ENCODE results near the gene NKAIN1. TPM values are rescaled to one million over a fixed set of nuclear protein-coding genes. Genes with fewer than 3 reads are reported as not detected.

Gene NKAIN1
- total RNA-seq, 1 experiment from 2014 or later: 1.1 TPM

- H2AFZ ChIP-seq (ENCODE audit: low read depth, low read length, poor library complexity, severe bottlenecking): no peak overlapping the region
- H3K36me3 ChIP-seq (ENCODE audit: control insufficient read depth in 1 of 2, insufficient read depth in 2 of 2, low read length in 2 of 2): peaks cover 47 to 50% of the 10 kb centered on the region in 2 experiments
- ChIA-PET CTCF (no interaction called here), RAD21 (ENCODE audit: low non-redundant PET in 1 of 2, low total read pairs in 2 of 2, uncharacterized antibody in 2 of 2, unreplicated experiment in 2 of 2) (no interaction called here), POLR2A (no interaction called here)
- no peak for DNase-seq (ENCODE audit: low read depth, low spot score)
- no peak overlapping the region for H3K4me2 ChIP-seq (ENCODE audit: low read length)
- no peak overlapping the region for H3K9ac ChIP-seq (ENCODE audit: low read length)
- H3K4me3 ChIP-seq (replicated peaks in 1 of 2; ENCODE audit: low read depth in 1 of 2, low read length in 2 of 2): no peak overlapping the region
- no peaks in the 10 kb centered on the region for H3K9me3 ChIP-seq (ENCODE audit: control insufficient read depth in 1 of 2, insufficient read depth in 1 of 2, low read depth in 1 of 2, low read length in 2 of 2)
- TF ChIP-seq RAD21 (IDR thresholded peaks at IDR 0.05; ENCODE audit: low read depth) (no peak), ZFX (IDR thresholded peaks at IDR 0.05) (no peak), CBX3 (IDR thresholded peaks at IDR 0.05; ENCODE audit: low read depth) (no peak)
- intact Hi-C loops (cut with micrococcal nuclease): no loop called here
- H3K27ac ChIP-seq (ENCODE audit: low read depth, low read length): no peak overlapping the region
- H3K27me3 ChIP-seq (ENCODE audit: insufficient read depth, low read length): no peaks in the 10 kb centered on the region
- ATAC-seq: no peak
- H3K79me2 ChIP-seq (ENCODE audit: insufficient read depth, low read length): peaks cover 13% of the 10 kb centered on the region; the same call in 1 of the 2 replicates
- no peaks in the 10 kb centered on the region for H4K20me1 ChIP-seq (ENCODE audit: insufficient read depth)
- no peaks in the 10 kb centered on the region for H3K4me1 ChIP-seq (ENCODE audit: control insufficient read depth in 1 of 2, insufficient read depth in 2 of 2, low read length in 2 of 2)
- no TSS peak for BruUV-seq (replicated peaks)
- H3K9me2 ChIP-seq (ENCODE audit: insufficient read depth): no peaks in the 10 kb centered on the region
Measured at GRCh38 chr1:31266547-31266946, 26.9 kb upstream of the NKAIN1 start.

- no peaks in the 10 kb centered on the region for H4K20me1 ChIP-seq (ENCODE audit: insufficient read depth)
- RAD21 ChIA-PET (ENCODE audit: low non-redundant PET in 1 of 2, low total read pairs in 2 of 2, uncharacterized antibody in 2 of 2, unreplicated experiment in 2 of 2): no interaction called here
- H3K9me2 ChIP-seq (ENCODE audit: insufficient read depth): no peaks in the 10 kb centered on the region
- no peaks in the 10 kb centered on the region for H3K9me3 ChIP-seq (ENCODE audit: control insufficient read depth in 1 of 2, insufficient read depth in 1 of 2, low read depth in 1 of 2, low read length in 2 of 2)
- CTCF ChIA-PET: interaction anchor here (0.9 to 1.4 kb wide), 2 partner anchors 84 to 284 kb away, joined by 3 to 4 read pairs; no protein-coding TSS in a partner anchor
- intact Hi-C loops (cut with micrococcal nuclease): no loop called here
- no TSS peak for BruUV-seq (replicated peaks)
- H3K4me3 ChIP-seq (replicated peaks in 1 of 2; ENCODE audit: low read depth in 1 of 2, low read length in 2 of 2): no peak overlapping the region
- H3K4me1 ChIP-seq (ENCODE audit: control insufficient read depth in 1 of 2, insufficient read depth in 2 of 2, low read length in 2 of 2): no peaks in the 10 kb centered on the region
- POLR2A ChIA-PET: interaction anchor here (1.2 kb wide), 1 partner anchor 32 kb away, joined by 5 read pairs; the partner anchor contains the start of genes SNRNP40 and ZCCHC17
- TF ChIP-seq YY1 (IDR thresholded peaks at IDR 0.05; ENCODE audit: extremely low read depth, insufficient replicate concordance, low read depth, low read length) (no peak), CBX3 (IDR thresholded peaks at IDR 0.05; ENCODE audit: low read depth) (no peak), RAD21 (IDR thresholded peaks at IDR 0.05; ENCODE audit: low read depth) (no peak), ZFX (IDR thresholded peaks at IDR 0.05) (no peak), JUND (IDR thresholded peaks at IDR 0.05) (no peak), ATF3 (IDR thresholded peaks at IDR 0.05) (no peak), EZH2phosphoT487 (IDR thresholded peaks at IDR 0.05; ENCODE audit: borderline replicate concordance) (no peak)
- ATAC-seq (no peak), DNase-seq (ENCODE audit: low read depth, low spot score) (no peak)
- H3K9ac ChIP-seq (ENCODE audit: low read length): no peak overlapping the region
- H3K79me2 ChIP-seq (ENCODE audit: insufficient read depth, low read length): no peaks in the 10 kb centered on the region
- peaks cover 46 to 50% of the 10 kb centered on the region in 2 experiments for H3K36me3 ChIP-seq (ENCODE audit: control insufficient read depth in 1 of 2, insufficient read depth in 2 of 2, low read length in 2 of 2)
- H2AFZ ChIP-seq (ENCODE audit: low read depth, low read length, poor library complexity, severe bottlenecking): no peak overlapping the region
- no peaks in the 10 kb centered on the region for H3K27me3 ChIP-seq (ENCODE audit: insufficient read depth, low read length)
- H3K27ac ChIP-seq (ENCODE audit: low read depth, low read length): no peak overlapping the region
- no peak overlapping the region for H3K4me2 ChIP-seq (ENCODE audit: low read length)
Measured at GRCh38 chr1:31264790-31265386, 25.2 kb upstream of the NKAIN1 start.
